Heart left ventricle (tissue), 16 donors: Measurements from ENCODE around the gene PRR9. TPM values are rescaled to one million over a fixed set of nuclear protein-coding genes. Genes with fewer than 3 reads are reported as not detected.

Source experiments
- ATAC-seq, 4 donors: fragments of 200-7000 bp; cut with Tn5 transposase; one replicate each; pipeline ENCODE4 v1.9.1; 2020 to 2022; ENCODE audit warnings: moderate library complexity in 4 of 4, mild to moderate bottlenecking in 3 of 4, moderate number of reproducible peaks in 1 of 4
- DNase-seq, 5 donors: peaks; one replicate each; pipeline ENCODE4 v3.0.0-alpha.2; 2020
- H3K27ac ChIP-seq, 12 donors: fragments of 200-600 bp; sonication (generic) in 4 of 12; one replicate each; pipeline versions ENCODE4 v1.5.0 to v1.8.0; 2016 to 2022; ENCODE audit warnings: mild to moderate bottlenecking in 2 of 12
- H3K27me3 ChIP-seq, 9 donors: fragments of 200-600 bp; sonication (generic) in 2 of 9; one replicate each; pipeline versions ENCODE4 v1.5.1 to v1.8.0; 2016 to 2022; ENCODE audit warnings: mild to moderate bottlenecking in 3 of 9
- H3K36me3 ChIP-seq, 9 donors: fragments of 200-600 bp; sonication (generic) in 2 of 9; one replicate each; pipeline versions ENCODE4 v1.5.0 to v1.8.0; 2018 to 2022; ENCODE audit warnings: mild to moderate bottlenecking in 2 of 9
- H3K4me1 ChIP-seq, 12 donors: fragments of 200-600 bp; sonication (generic) in 4 of 12; one replicate each; pipeline versions ENCODE4 v1.5.0 to v1.8.0; 2016 to 2022; ENCODE audit warnings: mild to moderate bottlenecking in 3 of 12
- H3K4me3 ChIP-seq, 12 donors: fragments of 200-600 bp; sonication (generic) in 4 of 12; one replicate each; pipeline versions ENCODE4 v1.5.0 to v1.8.0; 2017 to 2022; ENCODE audit warnings: mild to moderate bottlenecking in 9 of 12, moderate library complexity in 4 of 12
- H3K9me3 ChIP-seq, 12 donors: fragments of 200-600 bp; sonication (generic) in 4 of 12; one replicate each; pipeline versions ENCODE4 v1.5.0 to v1.8.0; 2016 to 2022; ENCODE audit warnings: mild to moderate bottlenecking in 1 of 12
- CTCF ChIP-seq, 12 donors: fragments of 200-600 bp; sonication (generic) in 4 of 12; IDR thresholded peaks; one replicate each; pipeline versions ENCODE4 v1.5.0 to v1.8.0; 2018 to 2022; ENCODE audit warnings: antibody characterized with exemption in 12 of 12, mild to moderate bottlenecking in 5 of 12
- POLR2A ChIP-seq, 2 donors: fragments of 450-650 bp; IDR thresholded peaks; one replicate each; pipeline ENCODE4 v1.6.1; 2017; ENCODE audit warnings: antibody characterized with exemption in 2 of 2, mild to moderate bottlenecking in 2 of 2, moderate library complexity in 2 of 2
- WGBS, 4 donors: extraction: QIAGEN DNeasy Blood & Tissue Kit in 2 of 4; methylation state at CpG; one replicate each; pipeline versions ENCODE4 v1.1.5 to v1.1.7; 2013 to 2018; 5-methylcytosine and 5-hydroxymethylcytosine counted together
- intact Hi-C, 10 donors: fragments of 100-400 bp; cut with DNase I; formaldehyde crosslinking; loops; one replicate each; pipeline versions ENCODE4 v1.11.1 to v1.14.2; 2022
- polyA plus RNA-seq, 2 donors: library from polyadenylated mRNA; stranded (reverse); fragments of 200-250 nt; gene quantifications; one replicate each; pipeline ENCODE4 v1.2.3, GENCODE V29; 2013
- total RNA-seq, 9 donors: library from RNA; depleted of rRNA in 2 of 9; stranded (reverse); fragments of >200 nt in 2 of 9; fragmentation: NEBNext Ultra II Directional in 3 of 9; extraction: Animal tissue kit (Norgen Biotek cat#: 25700) in 3 of 9; gene quantifications; one replicate each; pipeline versions ENCODE4 v1.1.0 to v1.2.4, GENCODE V29; 2016 to 2023
- donor health status: ischemic (EF 13 %, LVEDD 7.1; RV severe dilation, severe dysfunction).
- donor health status: healthy with polysubstance abuse.
- donor health status: DM: no; HTN: yes; CAD: no.
- donor health status: DM: no; HTN: no; CAD: no.
- donor health status: ischemic (EF 25% LVEDD 6.9; RV normal size, moderate dysfunction).
- donor health status: ischemic (EF 25% LVEDD 5.7; RV mildly dilated, moderate dysfunction).
- donor health status: healthy.
- donor health status: DM: yes; HTN: yes; CAD: no.
- donor health status: ischemic (EF 35%, LVEDD 5.7; RV mildly dilated, moderate dysfunction).
- donor health status: nonischemic (EF 11% LVEDD 7.7; RV severe dilation, severe dysfunction).
- donor health status: DM: yes; HTN: yes; CAD: no.
- donor health status: PGD.
- donor health status: ischemic (EF 29% LVEDD 5.4; RV normal size, mild dysfunction).
- donor health status: nonischemic (EF 23%, LVEDD 6.1; RV moderate dilation, normal function).

Gene PRR9
- total and polyA plus RNA-seq, 11 donors: 1.1 TPM; not detected in 10

- Histone ChIP-seq H3K27me3 (peaks cover 9 to 77% (median 33%) of the 10 kb centered on the region in 9 donors), H3K9me3 (no peaks in the 10 kb centered on the region), H3K4me1 (peaks cover 0 to 24% (median 6%) of the 10 kb centered on the region in 12 donors), H3K27ac (no peak overlapping the region), H3K4me3 (no peak overlapping the region), H3K36me3 (no peaks in the 10 kb centered on the region)
- 54 to 61% (median 55%) methylated on average over 10 of the region's 10 CpGs for WGBS, 4 donors
- TF ChIP-seq POLR2A (IDR thresholded peaks at IDR 0.05) (no peak), CTCF (IDR thresholded peaks at IDR 0.05) (no peak)
- no peak for DNase-seq
- no peak for ATAC-seq
- intact Hi-C loops: no loop called here
Measured at GRCh38 chr1:153262462-153263157, 45.2 kb downstream of the PRR9 start.

- Histone ChIP-seq H3K9me3 (no peaks in the 10 kb centered on the region), H3K36me3 (no peaks in the 10 kb centered on the region), H3K27me3 (peaks cover 9 to 65% (median 36%) of the 10 kb centered on the region in 9 donors), H3K4me3 (no peak overlapping the region), H3K4me1 (peaks cover 0 to 21% (median 6%) of the 10 kb centered on the region in 12 donors), H3K27ac (no peak overlapping the region)
- intact Hi-C loops: no loop called here
- TF ChIP-seq CTCF (IDR thresholded peaks at IDR 0.05) (peak in 3 of 12 donors; percentile 18 to 54 (median 41)), POLR2A (IDR thresholded peaks at IDR 0.05) (no peak)
- WGBS, 4 donors: 79 to 88% (median 83%) methylated on average over 1 of the region's 1 CpG
- no peak for DNase-seq
- ATAC-seq: no peak
Measured at GRCh38 chr1:153265457-153265856, 48.1 kb downstream of the PRR9 start.

Other genes with a start within 250 kb of the PRR9 start
- gene SPRR4, start 246.9 kb upstream of the PRR9 start, total RNA-seq: not detected
- gene SPRR4, start 246.9 kb upstream of the PRR9 start, polyA plus RNA-seq: not detected
- gene SPRR1A, start 233.5 kb upstream of the PRR9 start, total RNA-seq: not detected
- gene SPRR1A, start 233.5 kb upstream of the PRR9 start, polyA plus RNA-seq: not detected
- gene SPRR3, start 215.8 kb upstream of the PRR9 start, total RNA-seq: not detected
- 1 to 10 TPM in 1 of 2 donors, not detected in 1; 1.2 TPM for gene SPRR3, start 215.8 kb upstream of the PRR9 start, polyA plus RNA-seq
- gene SPRR1B, start 186.4 kb upstream of the PRR9 start, total RNA-seq: not detected
- not detected for gene SPRR1B, start 186.4 kb upstream of the PRR9 start, polyA plus RNA-seq
- gene SPRR2D, start 176.5 kb upstream of the PRR9 start, total RNA-seq: not detected
- gene SPRR2D, start 176.5 kb upstream of the PRR9 start, polyA plus RNA-seq: under 1 TPM in 1 of 2 donors, not detected in 1; 0.12 TPM
- not detected for gene SPRR2A, start 160.1 kb upstream of the PRR9 start, total RNA-seq
- under 1 TPM in 1 of 2 donors, not detected in 1; 0.32 TPM for gene SPRR2A, start 160.1 kb upstream of the PRR9 start, polyA plus RNA-seq
- gene SPRR2B, start 146.0 kb upstream of the PRR9 start, total RNA-seq: not detected
- gene SPRR2B, start 146.0 kb upstream of the PRR9 start, polyA plus RNA-seq: not detected
- gene SPRR2E, start 123.1 kb upstream of the PRR9 start, total RNA-seq: not detected
- gene SPRR2E, start 123.1 kb upstream of the PRR9 start, polyA plus RNA-seq: under 1 TPM in 1 of 2 donors, not detected in 1; 0.12 TPM
- gene SPRR2F, start 104.1 kb upstream of the PRR9 start, total RNA-seq: 1 to 10 TPM in 1 of 9 donors, not detected in 8; 5.5 TPM
- not detected for gene SPRR2F, start 104.1 kb upstream of the PRR9 start, polyA plus RNA-seq
- not detected for gene SPRR2G, start 66.7 kb upstream of the PRR9 start, total RNA-seq
- gene SPRR2G, start 66.7 kb upstream of the PRR9 start, polyA plus RNA-seq: not detected
- gene LELP1, start 14.2 kb upstream of the PRR9 start, total RNA-seq: not detected
- gene LELP1, start 14.2 kb upstream of the PRR9 start, polyA plus RNA-seq: not detected
- gene LORICRIN, start 42.1 kb downstream of the PRR9 start, total RNA-seq: not detected
- not detected for gene LORICRIN, start 42.1 kb downstream of the PRR9 start, polyA plus RNA-seq
- gene PGLYRP3, start 95.4 kb downstream of the PRR9 start, total RNA-seq: not detected
- not detected for gene PGLYRP3, start 95.4 kb downstream of the PRR9 start, polyA plus RNA-seq
- not detected for gene PGLYRP4, start 131.3 kb downstream of the PRR9 start, total RNA-seq
- gene PGLYRP4, start 131.3 kb downstream of the PRR9 start, polyA plus RNA-seq: not detected
- gene S100A9, start 140.3 kb downstream of the PRR9 start, total RNA-seq: 100 to 1,000 TPM in 3 of 9 donors, 10 to 100 TPM in 5, 1 to 10 TPM in 1; 5.7 to 350 (median 76.2) TPM
- 100 to 1,000 TPM in 1 of 2 donors, 10 to 100 TPM in 1; 43.3 to 202 TPM for gene S100A9, start 140.3 kb downstream of the PRR9 start, polyA plus RNA-seq
- gene S100A12, start 158.0 kb downstream of the PRR9 start, total RNA-seq: 1 to 10 TPM in 8 of 9 donors, not detected in 1; 1.2 to 8.9 (median 3.7) TPM
- gene S100A12, start 158.0 kb downstream of the PRR9 start, polyA plus RNA-seq: 1 to 10 TPM; 5.1 to 9.1 TPM
- 100 to 1,000 TPM in 2 of 9 donors, 10 to 100 TPM in 6, 1 to 10 TPM in 1; 6.0 to 199 (median 27.2) TPM for gene S100A8, start 173.5 kb downstream of the PRR9 start, total RNA-seq
- gene S100A8, start 173.5 kb downstream of the PRR9 start, polyA plus RNA-seq: 10 to 100 TPM; 32.3 to 72.9 TPM
- not detected for gene S100A7A, start 198.9 kb downstream of the PRR9 start, total RNA-seq
- gene S100A7A, start 198.9 kb downstream of the PRR9 start, polyA plus RNA-seq: not detected
- gene S100A7, start 243.1 kb downstream of the PRR9 start, total RNA-seq: not detected
- not detected for gene S100A7, start 243.1 kb downstream of the PRR9 start, polyA plus RNA-seq